DMS79 treated with DMSO at 0.1 percent for 48 hours (cell line): ENCODE data around the gene TMEM39B.
A peak's percentile ranks its signal among the peaks of the same experiment; 100 is the strongest.
"Not testable (repeated sequence)": the region's sequence is repeated elsewhere in the genome, so short reads cannot be mapped to it uniquely, and the experiment has no call there.

Source experiments
- DNase-seq: peaks from one replicate; lab custom pipeline; 2025; lab: John Stamatoyannopoulos, UW

The TMEM39B gene

GRCh38 chr1:32072622-32073298 is at the start of gene TMEM39B:
TMEM39B (plus strand) TSS chr1:32072939; CDS start chr1:32073048, 109 bp downstream.
- DNase-seq = peak; percentile 95

GRCh38 chr1:32023351-32023750 is 49.4 kb upstream of the TMEM39B start:
- DNase-seq = no peak

GRCh38 chr1:32025515-32025914 is 47.2 kb upstream of the TMEM39B start:
- no peak for DNase-seq

GRCh38 chr1:32028746-32029145 is 44.0 kb upstream of the TMEM39B start:
- no peak for DNase-seq

- no peak for DNase-seq
These were observed 41.0 kb upstream of the TMEM39B start for GRCh38 chr1:32031578-32032274.

- no peak for DNase-seq
These were observed 40.5 kb upstream of the TMEM39B start for GRCh38 chr1:32032275-32032615.

GRCh38 chr1:32035119-32035518 is 37.6 kb upstream of the TMEM39B start:
- no peak for DNase-seq

GRCh38 chr1:32040711-32041110 is 32.0 kb upstream of the TMEM39B start:
- DNase-seq = no peak

- no peak for DNase-seq
These were observed 30.4 kb upstream of the TMEM39B start for GRCh38 chr1:32042330-32042729.

GRCh38 chr1:32044234-32044633 is 28.5 kb upstream of the TMEM39B start:
- no peak for DNase-seq

- no peak for DNase-seq
These were observed 27.0 kb upstream of the TMEM39B start for GRCh38 chr1:32045772-32046171.

GRCh38 chr1:32047701-32048100 is 25.0 kb upstream of the TMEM39B start:
- DNase-seq = no peak

- no peak for DNase-seq
These were observed 24.3 kb upstream of the TMEM39B start for GRCh38 chr1:32048440-32048839.

GRCh38 chr1:32051706-32052105 is 21.0 kb upstream of the TMEM39B start:
- no peak for DNase-seq

- no peak for DNase-seq
These were observed 19.9 kb upstream of the TMEM39B start for GRCh38 chr1:32052887-32053286.

- peak; percentile 23 for DNase-seq
These were observed 17.3 kb upstream of the TMEM39B start for GRCh38 chr1:32055416-32055815.

GRCh38 chr1:32056598-32056997 is 16.1 kb upstream of the TMEM39B start:
- no peak for DNase-seq

GRCh38 chr1:32060914-32061313 is 11.8 kb upstream of the TMEM39B start:
- no peak for DNase-seq

GRCh38 chr1:32062867-32063230 is 9.9 kb upstream of the TMEM39B start:
- DNase-seq = no peak

GRCh38 chr1:32063261-32063681 is 9.5 kb upstream of the TMEM39B start:
- DNase-seq = peak; percentile 74

- not testable (repeated sequence) for DNase-seq
These were observed 6.9 kb upstream of the TMEM39B start for GRCh38 chr1:32065613-32066488.

- peak; percentile 85 for DNase-seq
These were observed 6.3 kb upstream of the TMEM39B start for GRCh38 chr1:32066489-32066873.
